Loucy (cell line): ENCODE data around the gene ATP1B1.

Source experiments
- CTCF ChIP-seq: fragments of 200-600 bp; sonication (generic); conservative IDR thresholded peaks from 2 replicates; pipeline ENCODE4 v1.5.1; 2014; ENCODE audit warnings: mild to moderate bottlenecking, antibody characterized with exemption, low read length
- EZH2phosphoT487 ChIP-seq: fragments of 200-600 bp; IDR thresholded peaks from 2 replicates; pipeline ENCODE4 v1.6.1; 2018; ENCODE audit warnings: antibody characterized with exemption, mild to moderate bottlenecking, moderate library complexity, borderline replicate concordance

- TF ChIP-seq CTCF, result no peak
- TF ChIP-seq EZH2phosphoT487, result no peak
Measured at GRCh38 chr1:169127305-169127704, 20.8 kb downstream of the ATP1B1 start.
